Epidermal melanocyte (primary cell): ENCODE results near the gene SFXN4.

ENCODE experiments used
- DNase-seq: peaks from one replicate; pipeline ENCODE4 v3.0.0; 2011; ENCODE audit warnings: low spot score; ENCODE audit not compliant: insufficient read length

Gene SFXN4

GRCh38 chr10:119165171-119166117, at the start of gene SFXN4:
Gene SFXN4 (minus strand): TSS chr10:119165714. CDS start chr10:119165647, 67 bp downstream.
- DNase-seq, result no peak

- DNase-seq, result no peak
These were observed 46.3 kb upstream of the SFXN4 start for GRCh38 chr10:119211625-119212441.

GRCh38 chr10:119211176-119211575, 45.7 kb upstream of the SFXN4 start:
- DNase-seq, result no peak

- DNase-seq, result no peak
These were observed 45.1 kb upstream of the SFXN4 start for GRCh38 chr10:119210633-119211032.

- no peak for DNase-seq
These were observed 44.3 kb upstream of the SFXN4 start for GRCh38 chr10:119209736-119210355.

GRCh38 chr10:119209035-119209735, 43.7 kb upstream of the SFXN4 start:
- peak; percentile 41 for DNase-seq

GRCh38 chr10:119208553-119208940, 43.0 kb upstream of the SFXN4 start:
- DNase-seq, result no peak

GRCh38 chr10:119207713-119208552, 42.4 kb upstream of the SFXN4 start:
- DNase-seq, result no peak

GRCh38 chr10:119207366-119207666, 41.8 kb upstream of the SFXN4 start, which contains the start of gene GRK5:
Gene GRK5 (plus strand): TSS chr10:119207571. CDS start chr10:119207918, 347 bp downstream.
- peak; percentile 96 for DNase-seq

GRCh38 chr10:119206603-119207365, 41.3 kb upstream of the SFXN4 start:
- peak; percentile 47 for DNase-seq

GRCh38 chr10:119205894-119206602, 40.5 kb upstream of the SFXN4 start:
- DNase-seq, result peak; percentile 21

- no peak for DNase-seq
These were observed 37.5 kb upstream of the SFXN4 start for GRCh38 chr10:119203006-119203405.

GRCh38 chr10:119201233-119201632, 35.7 kb upstream of the SFXN4 start:
- no peak for DNase-seq

- DNase-seq, result peak; percentile 57
These were observed 33.9 kb upstream of the SFXN4 start for GRCh38 chr10:119199231-119199992.

GRCh38 chr10:119198438-119198837, 32.9 kb upstream of the SFXN4 start:
- DNase-seq, result no peak

- DNase-seq, result no peak
These were observed 32.4 kb upstream of the SFXN4 start for GRCh38 chr10:119197921-119198320.

GRCh38 chr10:119191881-119192280, 26.4 kb upstream of the SFXN4 start:
- DNase-seq, result no peak
